Immature natural killer cell (primary cell): ENCODE results near the gene TTC39C. TPM values are rescaled to one million over a fixed set of nuclear protein-coding genes. Genes with fewer than 3 reads are reported as not detected.
"Not testable (repeated sequence)": the region's sequence is repeated elsewhere in the genome, so short reads cannot be mapped to it uniquely, and the experiment has no call there.

ENCODE experiments used
- DNase-seq, 3 donors: peaks; one replicate each; pipeline ENCODE4 v3.0.0; 2022; ENCODE audit warnings: mixed read lengths in 1 of 3
- H3K27ac Mint-ChIP-seq, 6 donors: one replicate each; pipeline ENCODE4 v1.8.0; 2020; ENCODE audit warnings: mixed read lengths in 6 of 6, mild to moderate bottlenecking in 5 of 6, inconsistent platforms in 4 of 6, moderate library complexity in 3 of 6
- H3K27me3 Mint-ChIP-seq, 3 donors: one replicate each; pipeline ENCODE4 v1.8.0; 2020 to 2021; ENCODE audit warnings: low read depth in 3 of 3, mild to moderate bottlenecking in 3 of 3, mixed read lengths in 3 of 3, moderate library complexity in 3 of 3, inconsistent platforms in 1 of 3
- H3K36me3 Mint-ChIP-seq, 3 donors: one replicate each; pipeline ENCODE4 v1.8.0; 2020; ENCODE audit warnings: mixed read lengths in 3 of 3, inconsistent platforms in 2 of 3, mild to moderate bottlenecking in 2 of 3
- H3K4me1 Mint-ChIP-seq, 2 donors: one replicate each; pipeline ENCODE4 v1.8.0; 2020; ENCODE audit warnings: inconsistent platforms in 2 of 2, mild to moderate bottlenecking in 2 of 2, mixed read lengths in 2 of 2, moderate library complexity in 1 of 2
- H3K4me3 Mint-ChIP-seq, 5 donors: one replicate each; pipeline ENCODE4 v1.8.0; 2020; ENCODE audit warnings: mild to moderate bottlenecking in 5 of 5, mixed read lengths in 5 of 5, inconsistent platforms in 3 of 5, moderate library complexity in 3 of 5
- H3K9me3 Mint-ChIP-seq, 6 donors: one replicate each; pipeline ENCODE4 v1.8.0; 2020; ENCODE audit warnings: mild to moderate bottlenecking in 6 of 6, mixed read lengths in 6 of 6, inconsistent platforms in 4 of 6, moderate library complexity in 3 of 6
- polyA plus RNA-seq, 3 donors: library from polyadenylated mRNA; unstranded; fragments of 300-500 nt; fragmentation: Illumina TruSeq; gene quantifications; one replicate each; pipeline ENCODE4 v1.2.3, GENCODE V29; 2021

TTC39C gene
- polyA plus RNA-seq, 3 donors from 2014 or later = 18.3 to 26.7 (median 25.0) TPM

DNA sequence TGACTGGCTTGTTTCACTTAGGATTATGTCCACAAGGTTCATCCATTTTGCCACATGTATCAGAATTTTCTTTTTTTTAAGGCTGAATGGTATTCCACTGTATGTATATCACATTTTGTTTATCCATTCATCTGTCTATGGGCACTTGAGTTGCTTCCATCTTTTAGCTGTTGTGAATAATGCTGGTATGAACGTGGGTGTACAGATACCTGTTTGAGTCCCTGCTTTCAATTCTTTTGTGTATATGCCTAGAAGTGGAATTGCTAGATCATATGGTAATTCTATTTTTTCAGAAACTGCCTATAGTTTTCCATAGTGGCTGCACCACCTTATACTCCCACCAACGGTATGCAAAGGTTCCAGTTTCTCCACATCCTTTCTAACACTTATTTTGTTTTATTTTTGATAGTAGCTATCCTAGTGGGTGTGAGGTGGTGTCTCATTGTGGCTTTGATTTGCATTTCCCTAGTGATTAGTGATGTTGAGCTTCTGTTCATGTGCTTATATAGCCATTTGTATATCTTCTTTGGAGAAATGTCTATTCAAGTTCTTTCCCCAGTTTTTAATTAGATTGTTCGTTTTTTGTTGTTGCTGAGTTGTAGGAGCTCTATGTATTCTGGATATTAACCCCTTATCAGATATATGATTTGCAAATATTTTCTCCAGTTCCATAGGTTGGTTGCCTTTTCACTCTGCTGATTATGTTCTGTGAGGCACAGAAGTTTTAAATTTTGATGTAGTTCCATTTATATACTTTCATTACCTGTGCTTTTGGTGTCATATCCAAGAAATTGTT is 40.7 kb downstream of the TTC39C start:
- Mint-ChIP-seq H3K27me3 (peaks cover 0 to 2% (median 0%) of the 10 kb centered on the region in 3 donors), H3K36me3 (peaks cover 0 to 5% (median 3%) of the 10 kb centered on the region in 3 donors), H3K9me3 (no peaks in the 10 kb centered on the region), H3K27ac (peak overlapping the region in 5 of 6 donors; percentile 17 to 86 (median 65)), H3K4me1 (peaks cover 71 to 88% of the 10 kb centered on the region in 2 donors), H3K4me3 (peak overlapping the region in 4 of 5 donors; percentile 4 to 17 (median 8))
- no peak for DNase-seq

DNA sequence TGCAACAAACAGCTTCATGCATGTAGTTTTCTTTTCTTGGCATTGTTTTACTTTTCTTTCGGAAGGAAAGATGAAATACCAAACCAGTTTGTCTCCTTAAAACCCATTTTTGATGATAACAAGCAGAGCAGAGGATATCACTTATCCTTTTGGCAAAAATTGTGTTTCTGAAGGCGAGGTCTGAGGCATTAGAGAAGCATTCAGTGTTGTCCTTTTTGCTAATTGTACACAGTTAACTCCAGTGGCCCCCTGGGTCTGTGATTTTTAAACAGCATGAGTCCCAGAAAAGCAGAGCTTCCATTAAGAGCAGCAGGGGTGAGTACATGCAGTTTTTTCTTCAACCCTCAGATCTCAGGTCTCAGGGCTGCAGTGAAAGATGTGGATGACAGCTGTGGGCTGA is 41.3 kb downstream of the TTC39C start:
- Mint-ChIP-seq H3K36me3 (peaks cover 0 to 5% (median 3%) of the 10 kb centered on the region in 3 donors), H3K4me1 (peaks cover 69 to 89% of the 10 kb centered on the region in 2 donors), H3K27me3 (peaks cover 0 to 2% (median 0%) of the 10 kb centered on the region in 3 donors), H3K4me3 (no peak overlapping the region), H3K9me3 (no peaks in the 10 kb centered on the region), H3K27ac (peak overlapping the region in 1 of 6 donors; percentile 22)
- DNase-seq = no peak

- Mint-ChIP-seq H3K27ac (peak overlapping the region in 1 of 6 donors; percentile 4), H3K4me3 (no peak overlapping the region), H3K36me3 (peaks cover 0 to 5% (median 3%) of the 10 kb centered on the region in 3 donors), H3K9me3 (no peaks in the 10 kb centered on the region), H3K4me1 (peaks cover 65 to 89% of the 10 kb centered on the region in 2 donors), H3K27me3 (peaks cover 0 to 2% (median 0%) of the 10 kb centered on the region in 3 donors)
- no peak for DNase-seq
Measured at GRCh38 chr18:24056506-24056905, 42.0 kb downstream of the TTC39C start.

GRCh38 chr18:24057804-24058203 is 43.2 kb downstream of the TTC39C start:
- H3K27me3 Mint-ChIP-seq = no peaks in the 10 kb centered on the region
- no peaks in the 10 kb centered on the region for H3K9me3 Mint-ChIP-seq
- H3K4me3 Mint-ChIP-seq = no peak overlapping the region
- H3K4me1 Mint-ChIP-seq = peaks cover 64 to 89% of the 10 kb centered on the region in 2 donors
- H3K27ac Mint-ChIP-seq = peak overlapping the region in 1 of 6 donors; percentile 16
- DNase-seq = no peak
- peaks cover 0 to 5% (median 3%) of the 10 kb centered on the region in 3 donors for H3K36me3 Mint-ChIP-seq

GRCh38 chr18:24059385-24059784 is 44.8 kb downstream of the TTC39C start:
- Mint-ChIP-seq H3K27ac (peak overlapping the region in 3 of 6 donors; percentile 31 to 62 (median 50)), H3K4me1 (peaks cover 61 to 89% of the 10 kb centered on the region in 2 donors)
- DNase-seq, H3K27me3 Mint-ChIP-seq, H3K9me3 Mint-ChIP-seq, H3K4me3 Mint-ChIP-seq, H3K36me3 Mint-ChIP-seq: not testable (repeated sequence)

DNA sequence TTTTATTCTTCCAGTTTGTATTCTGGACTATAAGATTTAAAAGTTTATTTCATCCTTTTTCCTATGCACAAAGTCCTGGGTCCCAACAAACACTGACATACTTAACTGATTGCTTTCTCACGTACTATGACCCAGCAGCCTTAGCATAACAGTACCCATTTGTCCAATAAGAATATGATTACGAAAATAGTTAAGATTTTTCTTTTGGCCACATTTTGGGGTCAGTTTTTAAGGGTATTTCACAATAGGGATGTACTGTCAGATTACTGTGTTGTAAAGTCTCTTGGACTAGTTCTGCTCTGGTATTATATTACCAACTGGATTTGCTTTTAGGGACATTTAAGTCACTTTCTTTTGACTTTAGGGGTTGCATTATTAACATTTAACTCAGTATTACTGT is 46.1 kb downstream of the TTC39C start:
- Mint-ChIP-seq H3K27me3 (no peaks in the 10 kb centered on the region), H3K4me1 (peaks cover 60 to 89% of the 10 kb centered on the region in 2 donors), H3K27ac (no peak overlapping the region), H3K4me3 (no peak overlapping the region), H3K36me3 (peaks cover under 1 to 5% (median 3%) of the 10 kb centered on the region in 3 donors), H3K9me3 (no peaks in the 10 kb centered on the region)
- DNase-seq = no peak

DNA sequence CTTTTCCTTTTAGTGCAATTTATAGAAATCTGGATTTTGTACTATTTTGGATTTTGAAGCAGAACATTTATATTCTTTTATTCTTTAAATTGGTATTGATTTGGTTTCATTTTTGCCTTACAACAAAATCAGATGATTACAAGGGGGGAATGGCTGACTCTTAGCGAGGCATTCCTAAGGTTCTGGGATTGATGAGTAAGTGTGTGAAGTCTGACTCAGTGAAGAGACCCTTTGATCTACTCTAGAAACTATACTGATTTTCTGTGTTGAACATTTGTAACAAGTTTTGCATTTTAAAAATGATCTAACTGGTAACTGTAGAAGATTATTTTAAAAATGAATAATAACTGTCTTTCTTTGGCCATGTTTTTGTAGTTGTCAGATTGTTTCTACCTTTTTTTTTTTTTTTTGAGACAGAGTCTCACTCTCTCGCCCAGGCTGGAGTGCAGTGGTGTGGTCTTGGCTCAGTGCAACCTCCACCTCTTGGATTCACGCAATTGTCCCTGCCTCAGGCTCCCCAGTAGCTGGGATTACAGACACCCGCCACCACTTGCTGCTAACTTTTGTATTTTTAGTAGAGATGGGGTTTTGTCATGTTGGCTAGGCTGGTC is 48.7 kb downstream of the TTC39C start:
- H3K4me3 Mint-ChIP-seq = no peak overlapping the region
- no peaks in the 10 kb centered on the region for H3K27me3 Mint-ChIP-seq
- H3K27ac Mint-ChIP-seq = peak overlapping the region in 1 of 6 donors; percentile 45
- DNase-seq = no peak
- H3K4me1 Mint-ChIP-seq = peaks cover 54 to 81% of the 10 kb centered on the region in 2 donors
- no peaks in the 10 kb centered on the region for H3K9me3 Mint-ChIP-seq
- peaks cover 6 to 24% (median 11%) of the 10 kb centered on the region in 3 donors for H3K36me3 Mint-ChIP-seq

- H3K27ac Mint-ChIP-seq = peak overlapping the region in 2 of 6 donors; percentile 12 to 54
- H3K36me3 Mint-ChIP-seq = peaks cover 7 to 25% (median 11%) of the 10 kb centered on the region in 3 donors
- no peak overlapping the region for H3K4me3 Mint-ChIP-seq
Measured at GRCh38 chr18:24064391-24065100, 50.0 kb downstream of the TTC39C start.

DNA sequence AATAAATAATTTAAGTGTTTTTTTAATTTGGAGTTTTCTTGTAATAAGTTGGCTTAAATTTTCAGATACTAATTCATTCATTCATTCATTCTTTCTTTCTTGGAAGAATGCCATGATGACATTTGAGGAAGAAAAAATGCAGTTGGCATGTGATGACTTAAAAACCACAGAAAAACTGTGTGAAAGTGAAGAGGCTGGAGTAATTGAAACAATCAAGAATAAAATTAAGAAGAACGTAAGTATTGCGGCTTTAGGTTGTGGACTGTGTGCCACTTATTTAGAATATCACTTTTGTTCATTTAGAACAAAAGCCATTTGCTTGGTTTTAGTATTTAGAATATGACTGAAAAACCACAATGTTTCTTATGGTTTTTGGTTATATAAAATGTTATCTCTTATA is 51.4 kb downstream of the TTC39C start:
- no peak for DNase-seq
- Mint-ChIP-seq H3K9me3 (no peaks in the 10 kb centered on the region), H3K27me3 (no peaks in the 10 kb centered on the region), H3K4me1 (peaks cover 49 to 71% of the 10 kb centered on the region in 2 donors), H3K36me3 (peaks cover 7 to 32% (median 14%) of the 10 kb centered on the region in 3 donors), H3K27ac (peak overlapping the region in 2 of 6 donors; percentile 48 to 62), H3K4me3 (no peak overlapping the region)

More at GRCh38 chr18:24064391-24065100, 50.0 kb downstream of the TTC39C start:
- no peaks in the 10 kb centered on the region for H3K27me3 Mint-ChIP-seq
- peaks cover 53 to 76% of the 10 kb centered on the region in 2 donors for H3K4me1 Mint-ChIP-seq
- no peaks in the 10 kb centered on the region for H3K9me3 Mint-ChIP-seq
- no peak for DNase-seq

- peaks cover 11 to 48% (median 19%) of the 10 kb centered on the region in 3 donors for H3K36me3 Mint-ChIP-seq
- H3K4me3 Mint-ChIP-seq = no peak overlapping the region
- DNase-seq = no peak
- H3K27me3 Mint-ChIP-seq = no peaks in the 10 kb centered on the region
- H3K4me1 Mint-ChIP-seq = peaks cover 30 to 38% of the 10 kb centered on the region in 2 donors
- H3K27ac Mint-ChIP-seq = no peak overlapping the region
- no peaks in the 10 kb centered on the region for H3K9me3 Mint-ChIP-seq
Measured at GRCh38 chr18:24068945-24069693, 54.6 kb downstream of the TTC39C start.

- no peak overlapping the region for H3K27ac Mint-ChIP-seq
- H3K9me3 Mint-ChIP-seq = no peaks in the 10 kb centered on the region
- no peak overlapping the region for H3K4me3 Mint-ChIP-seq
- no peak for DNase-seq
- peaks cover 19 to 49% (median 20%) of the 10 kb centered on the region in 3 donors for H3K36me3 Mint-ChIP-seq
- H3K4me1 Mint-ChIP-seq = peaks cover 21 to 25% of the 10 kb centered on the region in 2 donors
- H3K27me3 Mint-ChIP-seq = no peaks in the 10 kb centered on the region
Measured at GRCh38 chr18:24071029-24071428, 56.5 kb downstream of the TTC39C start.

- Mint-ChIP-seq H3K4me3 (no peak overlapping the region), H3K4me1 (peaks cover 24 to 25% of the 10 kb centered on the region in 2 donors), H3K9me3 (no peaks in the 10 kb centered on the region), H3K36me3 (peaks cover 19 to 42% (median 19%) of the 10 kb centered on the region in 3 donors), H3K27ac (peak overlapping the region in 1 of 6 donors; percentile 28), H3K27me3 (no peaks in the 10 kb centered on the region)
- DNase-seq = no peak
Measured at GRCh38 chr18:24071779-24072178, 57.2 kb downstream of the TTC39C start.

- Mint-ChIP-seq H3K27me3 (no peaks in the 10 kb centered on the region), H3K36me3 (peaks cover 17 to 34% (median 18%) of the 10 kb centered on the region in 3 donors), H3K27ac (peak overlapping the region in 1 of 6 donors; percentile 29), H3K9me3 (no peaks in the 10 kb centered on the region), H3K4me3 (no peak overlapping the region), H3K4me1 (peaks cover 27 to 29% of the 10 kb centered on the region in 2 donors)
- no peak for DNase-seq
Measured at GRCh38 chr18:24072743-24073142, 58.2 kb downstream of the TTC39C start.
